ENCODE measurements around the gene PPEF1.
"Not testable (repeated sequence)": the region's sequence is repeated elsewhere in the genome, so short reads cannot be mapped to it uniquely, and the experiment has no call there.

PPEF1 gene

DNA sequence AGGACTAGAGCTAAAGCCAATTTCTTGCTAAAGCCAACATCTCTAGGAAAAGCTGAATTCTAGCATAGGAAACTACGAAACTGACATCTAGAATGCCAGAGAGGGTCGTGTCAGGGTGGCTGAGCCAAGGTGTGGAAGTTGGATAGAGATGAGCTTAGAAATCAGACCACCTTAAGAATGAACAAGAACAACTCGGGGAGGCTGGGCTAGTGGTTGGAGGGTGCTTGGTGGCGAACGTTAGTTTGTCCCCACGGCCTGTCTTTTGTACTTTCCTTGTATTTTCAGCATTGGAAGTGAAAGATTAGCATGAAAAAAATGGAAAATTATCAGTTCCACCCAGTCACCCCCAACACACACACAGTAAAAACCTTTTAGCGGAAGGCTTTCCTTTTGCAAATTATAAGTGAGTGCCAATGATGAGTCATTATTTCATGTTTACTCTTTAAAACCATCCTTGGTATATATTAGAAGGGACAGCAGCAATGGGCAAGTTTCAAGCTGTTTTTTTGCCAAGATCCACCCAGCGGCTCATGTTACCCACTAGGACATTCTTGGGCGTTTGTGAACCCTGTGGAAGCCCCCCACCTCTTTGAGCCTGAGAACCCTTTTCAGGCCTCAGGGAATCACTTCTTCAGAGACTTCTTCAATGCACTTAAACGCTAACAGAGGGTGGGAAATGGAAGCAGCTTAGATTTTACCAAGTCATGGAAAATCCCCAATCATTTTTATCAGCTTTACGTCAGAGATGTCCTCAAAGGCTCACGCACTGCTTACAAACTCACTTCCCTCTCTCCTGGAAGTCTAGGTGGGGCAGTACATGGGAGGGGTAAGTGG, 4.9 kb upstream of the PPEF1 start:
- no peak for DNase-seq

DNA sequence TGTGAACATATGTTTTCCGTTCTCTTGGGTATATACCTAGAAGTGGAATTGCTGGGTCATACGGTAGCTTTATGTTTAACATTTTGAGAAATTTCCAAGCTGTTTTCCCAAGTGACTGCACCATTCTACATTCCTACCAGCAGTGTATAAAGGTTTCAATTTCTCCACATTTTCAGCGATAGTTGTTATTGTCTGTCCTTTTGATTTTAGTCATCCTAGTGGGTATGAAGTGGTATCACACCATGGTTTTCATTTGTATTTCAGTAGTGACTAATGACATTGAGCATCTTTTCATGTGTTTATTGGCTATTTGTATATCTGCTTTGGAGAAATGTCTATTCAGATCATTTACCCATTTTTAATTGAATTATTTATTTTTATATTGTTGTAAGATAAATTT, 2.4 kb downstream of the PPEF1 start:
- no peak for DNase-seq

GRCh38 chrX:18714910-18715309, 7.5 kb downstream of the PPEF1 start:
- no peak for DNase-seq

- no peak for DNase-seq
Observed at GRCh38 chrX:18719852-18720251, 12.4 kb downstream of the PPEF1 start.

DNA sequence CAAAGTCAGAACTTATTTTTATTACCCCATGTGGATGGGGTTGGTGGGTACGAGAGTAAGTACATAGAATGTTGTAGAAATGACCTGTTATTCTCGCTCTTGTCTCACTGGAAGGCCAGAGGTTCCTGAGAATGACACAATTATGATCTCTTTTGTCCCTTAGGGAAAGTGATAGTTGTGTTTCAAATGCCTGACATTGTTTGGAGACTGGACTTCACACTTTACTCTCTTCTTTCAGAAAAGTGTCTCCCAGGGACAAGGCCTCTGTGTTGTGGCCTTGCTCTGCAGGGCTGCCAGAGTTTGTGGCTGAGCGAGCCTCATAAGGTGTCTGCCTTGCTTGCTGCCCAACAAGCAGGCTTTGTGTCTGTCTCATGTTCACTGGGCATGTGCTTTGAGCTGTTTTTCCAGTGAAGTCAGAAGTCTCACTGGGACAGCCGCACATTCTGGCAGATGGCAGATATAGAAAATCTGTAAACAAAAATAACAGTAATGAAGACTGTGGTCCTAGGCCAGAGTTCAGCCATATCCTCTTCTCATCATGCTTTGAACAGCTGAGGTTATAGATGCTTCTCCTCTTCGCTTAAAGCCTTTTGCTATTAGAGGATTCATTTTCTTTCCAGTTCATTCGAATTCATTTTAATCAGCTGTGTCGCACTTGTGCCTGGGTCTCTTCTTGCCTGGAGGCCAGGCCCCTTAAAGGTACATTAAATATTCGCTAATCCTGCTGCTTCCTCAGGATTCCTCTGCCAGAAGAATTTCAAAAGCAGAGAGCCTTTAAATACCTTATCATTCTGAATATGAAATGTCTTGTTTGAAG, 14.4 kb downstream of the PPEF1 start:
- DNase-seq: no peak

- DNase-seq: no peak
Observed at GRCh38 chrX:18722500-18723071, 15.1 kb downstream of the PPEF1 start.

GRCh38 chrX:18725310-18725943, 18.0 kb downstream of the PPEF1 start:
- DNase-seq: no peak

GRCh38 chrX:18733287-18733686, 25.8 kb downstream of the PPEF1 start:
- no peak for DNase-seq

DNA sequence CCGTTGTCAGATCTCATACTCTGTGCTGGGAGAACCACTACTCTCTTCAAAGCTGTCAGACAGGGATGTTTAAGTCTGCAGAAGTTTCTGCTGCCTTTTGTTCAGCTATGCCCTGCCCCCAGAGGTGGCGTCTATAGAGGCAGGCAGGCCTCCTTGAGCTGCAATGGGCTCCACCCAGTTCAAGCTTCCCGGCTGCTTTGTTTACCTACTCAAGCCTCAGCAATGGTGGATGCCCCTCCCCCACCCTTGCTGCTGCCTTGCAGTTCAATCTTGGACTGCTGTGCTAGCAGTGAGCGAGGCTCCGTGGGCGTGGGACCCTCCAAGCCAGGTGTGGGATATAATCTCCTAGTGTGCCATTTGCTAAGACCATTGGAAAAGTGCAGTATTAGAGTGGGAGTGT, 32.2 kb downstream of the PPEF1 start:
- not testable (repeated sequence) for DNase-seq

DNA sequence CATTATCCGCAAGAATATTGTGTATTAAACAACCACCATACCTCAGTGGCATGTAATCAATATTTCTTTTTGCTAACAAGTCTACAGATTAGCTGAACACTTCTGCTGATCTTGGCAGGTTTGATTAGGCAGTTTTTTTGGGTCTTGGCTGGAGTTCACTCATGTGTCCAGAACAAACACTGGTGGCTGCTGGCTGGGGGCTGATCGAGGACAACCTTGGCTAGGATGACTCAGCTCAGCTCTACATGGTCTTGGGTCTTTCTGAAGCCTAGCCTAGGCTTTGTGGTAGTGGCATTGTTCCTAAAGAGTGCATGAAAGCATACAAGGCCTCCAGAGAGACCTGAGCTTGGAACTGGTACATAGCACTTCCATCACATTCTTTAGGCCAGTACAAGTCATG, 41.1 kb downstream of the PPEF1 start:
- DNase-seq: no peak

- no peak for DNase-seq
Observed at GRCh38 chrX:18753631-18754030, 46.2 kb downstream of the PPEF1 start.

- no peak for DNase-seq
Observed at GRCh38 chrX:18755651-18756050, 48.2 kb downstream of the PPEF1 start.

- DNase-seq: no peak
Observed at GRCh38 chrX:18757956-18758932, 50.8 kb downstream of the PPEF1 start.

DNA sequence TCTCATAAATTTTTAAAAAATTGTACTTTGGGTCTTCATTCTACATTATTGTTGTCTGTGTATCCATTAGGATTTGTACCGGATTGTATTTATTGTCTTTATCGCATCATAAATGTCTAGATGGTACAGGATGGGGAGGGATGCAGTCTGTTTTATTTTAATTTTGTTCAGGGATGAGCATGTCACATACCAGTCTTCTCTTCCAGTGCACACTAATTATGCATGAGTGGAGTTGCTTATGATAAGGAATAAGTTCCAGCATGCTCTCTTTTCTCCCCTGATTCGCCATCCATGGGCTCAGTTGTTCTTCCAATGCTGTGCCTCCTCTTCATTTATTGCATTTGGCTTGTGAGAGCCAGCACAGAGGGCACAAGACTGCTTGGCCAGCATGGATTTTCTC, 54.3 kb downstream of the PPEF1 start:
- no peak for DNase-seq

- DNase-seq: not testable (repeated sequence)
Observed at GRCh38 chrX:18763106-18763505, 55.7 kb downstream of the PPEF1 start.

GRCh38 chrX:18769364-18769763, 61.9 kb downstream of the PPEF1 start:
- DNase-seq: no peak

DNA sequence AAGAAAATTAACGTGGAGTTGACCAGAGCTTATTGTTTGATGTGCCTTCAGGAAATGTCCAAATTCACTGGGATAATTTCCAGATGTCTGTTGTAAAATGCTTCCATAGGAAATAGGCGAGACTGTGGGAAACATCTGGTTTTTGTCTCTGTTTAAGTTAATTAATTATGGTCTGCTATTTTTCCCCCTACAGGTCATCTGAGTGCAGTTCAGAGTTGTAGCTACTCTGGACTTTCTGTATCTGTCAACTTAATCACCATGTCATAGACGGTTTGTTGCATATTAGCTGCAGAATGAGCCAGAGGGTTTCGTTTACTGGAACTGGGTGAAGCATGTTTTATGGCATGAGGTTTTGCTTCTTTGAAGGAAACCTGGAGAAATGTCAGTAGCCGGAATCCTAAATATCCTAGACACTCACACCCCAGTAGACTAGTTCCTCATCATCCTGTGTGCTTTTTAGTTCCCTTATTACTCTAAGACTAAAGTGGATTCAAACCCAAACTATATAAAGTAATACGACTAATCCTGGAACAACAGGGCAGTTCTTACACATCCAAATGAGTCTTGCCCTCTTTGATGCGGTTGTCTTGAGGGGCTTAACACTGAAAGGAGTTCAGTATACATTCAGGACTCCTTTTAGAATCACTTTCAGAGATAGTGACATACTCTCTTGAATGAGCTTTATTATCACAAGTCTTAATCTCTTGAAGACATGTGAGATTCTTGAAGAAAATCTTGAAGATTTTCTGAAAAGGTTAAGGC, 62.5 kb downstream of the PPEF1 start:
- DNase-seq: no peak

DNA sequence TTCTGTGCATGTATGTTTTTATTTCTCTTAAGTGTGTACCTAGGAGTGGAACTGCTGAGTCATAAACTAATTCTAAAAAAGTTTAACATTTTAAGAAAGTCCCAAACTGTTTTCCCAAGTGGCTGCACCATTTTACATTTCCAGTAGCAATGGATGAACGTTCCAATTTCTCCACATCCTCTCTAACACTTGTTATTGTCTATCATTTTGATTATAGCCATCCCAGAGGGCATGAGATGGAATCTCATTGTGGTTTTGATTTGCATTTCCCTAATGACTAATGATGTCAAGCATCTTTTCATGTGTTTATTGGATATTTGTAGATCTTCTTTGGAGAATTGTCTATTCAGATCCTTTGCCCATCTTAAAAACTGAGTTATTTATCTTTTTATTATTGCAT, 82.5 kb downstream of the PPEF1 start:
- DNase-seq: no peak

- DNase-seq: no peak
Observed at GRCh38 chrX:18792828-18793227, 85.4 kb downstream of the PPEF1 start.

DNA sequence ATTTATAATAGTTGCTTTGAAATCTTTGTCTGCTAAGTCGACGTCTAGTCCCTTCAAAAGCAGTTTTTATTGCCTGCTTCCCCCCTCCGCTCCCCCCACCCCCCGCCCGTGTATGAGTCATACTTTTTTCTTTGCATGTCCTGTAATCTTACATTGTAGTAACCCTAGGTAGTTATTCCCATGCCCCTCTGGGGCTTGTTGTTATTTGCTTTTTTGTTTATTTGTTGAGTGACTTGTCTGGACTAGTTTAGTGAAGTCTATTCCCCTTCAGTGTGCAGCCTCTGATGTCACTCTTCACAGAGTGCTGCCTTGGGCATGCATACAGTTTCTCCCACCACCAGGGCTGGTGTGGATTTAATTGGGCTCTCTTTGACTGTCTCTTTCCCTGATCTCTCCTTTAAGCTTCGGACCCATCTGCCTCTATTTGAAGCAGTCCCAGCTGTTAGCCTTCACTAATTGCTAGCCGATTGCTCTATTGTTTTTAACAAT, 86.2 kb downstream of the PPEF1 start:
- DNase-seq: no peak

- DNase-seq: no peak
Observed at GRCh38 chrX:18797141-18797540, 89.7 kb downstream of the PPEF1 start.
